Ovary (tissue), 9 donors: ENCODE data around the gene RTP5. TPM values are rescaled to one million over a fixed set of nuclear protein-coding genes. Genes with fewer than 3 reads are reported as not detected.

Source experiments
- DNase-seq, 5 donors: peaks; one replicate each; pipeline ENCODE4 v3.0.0-alpha.2; 2019 to 2020
- H3K27ac ChIP-seq, 2 donors: fragments of 200-600 bp; one replicate each; pipeline versions ENCODE4 v1.5.1 to v1.8.0; 2019 to 2022
- H3K27me3 ChIP-seq: fragments of 200-600 bp; one replicate; pipeline ENCODE4 v1.8.0; 2022
- H3K36me3 ChIP-seq: fragments of 200-600 bp; sonication (generic); one replicate; pipeline ENCODE4 v1.5.1; 2019
- H3K4me1 ChIP-seq: one replicate; pipeline ENCODE4 v1.8.1; 2013; ENCODE audit warnings: mild to moderate bottlenecking, moderate library complexity; ENCODE audit not compliant: insufficient read depth
- H3K4me3 ChIP-seq: fragments of 200-600 bp; sonication (generic); one replicate; pipeline ENCODE4 v1.5.1; 2017
- H3K9me3 ChIP-seq, 2 donors: fragments of 200-600 bp in 1 of 2; sonication (generic) in 1 of 2; one replicate each; pipeline versions ENCODE4 v1.5.1 to v1.8.1; 2013 to 2019; ENCODE audit warnings: mild to moderate bottlenecking in 1 of 2, moderate library complexity in 1 of 2
- EP300 ChIP-seq: sonication (generic); formaldehyde crosslinking; IDR thresholded peaks from one replicate; pipeline ENCODE4 v1.6.1; 2017; ENCODE audit warnings: antibody characterized with exemption
- POLR2A ChIP-seq: fragments of 450-650 bp; IDR thresholded peaks from one replicate; pipeline ENCODE4 v1.6.1; 2017; ENCODE audit warnings: antibody characterized with exemption, mild to moderate bottlenecking, moderate library complexity
- WGBS, 3 donors: extraction: QIAGEN DNeasy Blood & Tissue Kit in 1 of 3; methylation state at CpG; one replicate each; pipeline versions ENCODE4 v1.1.5 to v1.1.7; 2013 to 2017; 5-methylcytosine and 5-hydroxymethylcytosine counted together
- intact Hi-C, 4 donors: fragments of 100-400 bp; cut with DNase I; formaldehyde crosslinking; loops; one replicate each; pipeline versions ENCODE4 v1.11.0 to v1.15.1; 2022 to 2023
- polyA plus RNA-seq, 2 donors: library from polyadenylated mRNA; stranded (reverse); fragments of 200-250 nt in 1 of 2; fragments of 350-450 nt in 1 of 2; fragmentation: Illumina TruSeq in 1 of 2; extraction: RNeasy Lipid Tissue Mini Kit (QIAGEN cat#74804) in 1 of 2; gene quantifications; one replicate each; pipeline ENCODE4 v1.2.3, GENCODE V29; 2013 to 2014
- total RNA-seq, 7 donors: library from RNA; depleted of rRNA in 2 of 7; stranded (reverse); fragments of >200 nt in 2 of 7; fragmentation: NEBNext Ultra II Directional in 3 of 7; extraction: Animal tissue kit (Norgen Biotek cat#: 25700) in 3 of 7; gene quantifications; one replicate each; pipeline versions ENCODE4 v1.1.0 to v1.2.4, GENCODE V29; 2016 to 2023
- TF ChIP-seq, protein P1 (sequence below), 3 donors: fragments of 450-650 bp in 2 of 3; fragments of 200-600 bp in 1 of 3; IDR thresholded peaks; one replicate each; pipeline versions ENCODE4 v1.5.1 to v1.8.0; 2016 to 2022; ENCODE audit warnings: antibody characterized with exemption in 3 of 3, mild to moderate bottlenecking in 1 of 3
- donor health status: DM: no; HTN: no; CAD: no; lungs with moderate emphysema.
- donor health status: DM: no; HTN: no; CAD: no.
- donor health status: Bipolar disorder and iron deficiency.
- donor health status: DM: yes; HTN: yes; CAD: no.
- donor health status: DM: no; HTN: no; CAD: no.
- donor health status: DM: yes; HTN: yes; CAD: no.

RTP5 gene
- total and polyA plus RNA-seq, 9 donors, result 0.10 TPM; not detected in 8

- peaks cover 17% of the 10 kb centered on the region for H3K4me1 ChIP-seq
- intact Hi-C loops, result no loop called here
- DNase-seq, result peak; percentile 15 to 31 (median 18)
- TF ChIP-seq, protein P1, sequence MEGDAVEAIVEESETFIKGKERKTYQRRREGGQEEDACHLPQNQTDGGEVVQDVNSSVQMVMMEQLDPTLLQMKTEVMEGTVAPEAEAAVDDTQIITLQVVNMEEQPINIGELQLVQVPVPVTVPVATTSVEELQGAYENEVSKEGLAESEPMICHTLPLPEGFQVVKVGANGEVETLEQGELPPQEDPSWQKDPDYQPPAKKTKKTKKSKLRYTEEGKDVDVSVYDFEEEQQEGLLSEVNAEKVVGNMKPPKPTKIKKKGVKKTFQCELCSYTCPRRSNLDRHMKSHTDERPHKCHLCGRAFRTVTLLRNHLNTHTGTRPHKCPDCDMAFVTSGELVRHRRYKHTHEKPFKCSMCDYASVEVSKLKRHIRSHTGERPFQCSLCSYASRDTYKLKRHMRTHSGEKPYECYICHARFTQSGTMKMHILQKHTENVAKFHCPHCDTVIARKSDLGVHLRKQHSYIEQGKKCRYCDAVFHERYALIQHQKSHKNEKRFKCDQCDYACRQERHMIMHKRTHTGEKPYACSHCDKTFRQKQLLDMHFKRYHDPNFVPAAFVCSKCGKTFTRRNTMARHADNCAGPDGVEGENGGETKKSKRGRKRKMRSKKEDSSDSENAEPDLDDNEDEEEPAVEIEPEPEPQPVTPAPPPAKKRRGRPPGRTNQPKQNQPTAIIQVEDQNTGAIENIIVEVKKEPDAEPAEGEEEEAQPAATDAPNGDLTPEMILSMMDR (IDR thresholded peaks at IDR 0.05), result no peak
- TF ChIP-seq EP300 (no peak), POLR2A (no peak)
- H3K9me3 ChIP-seq, result no peaks in the 10 kb centered on the region
- 82 to 86% (median 85%) methylated on average over 16 of the region's 16 CpGs for WGBS, 3 donors
- no peak overlapping the region for H3K27ac ChIP-seq
- H3K36me3 ChIP-seq, result no peaks in the 10 kb centered on the region
- no peaks in the 10 kb centered on the region for H3K27me3 ChIP-seq
- no peak overlapping the region for H3K4me3 ChIP-seq
These were observed 23.7 kb downstream of the RTP5 start for GRCh38 chr2:241893265-241893664.

- Histone ChIP-seq H3K27me3 (no peaks in the 10 kb centered on the region), H3K4me1 (peaks cover 25% of the 10 kb centered on the region), H3K27ac (no peak overlapping the region), H3K4me3 (no peak overlapping the region), H3K36me3 (no peaks in the 10 kb centered on the region), H3K9me3 (no peaks in the 10 kb centered on the region)
- DNase-seq, result peak; percentile 17 to 38 (median 24)
- WGBS, 3 donors, result 85 to 92% (median 89%) methylated on average over 18 to 23 of the region's 23 CpGs
- intact Hi-C loops, result no loop called here
- TF ChIP-seq POLR2A, result no peak
- TF ChIP-seq EP300, result no peak
- TF ChIP-seq, protein P1 (IDR thresholded peaks at IDR 0.05), result no peak
These were observed 24.6 kb downstream of the RTP5 start for GRCh38 chr2:241894056-241894641.

- Histone ChIP-seq H3K4me3 (no peak overlapping the region), H3K36me3 (no peaks in the 10 kb centered on the region), H3K27me3 (no peaks in the 10 kb centered on the region), H3K4me1 (peaks cover 27% of the 10 kb centered on the region), H3K9me3 (no peaks in the 10 kb centered on the region), H3K27ac (peak overlapping the region in 1 of 2 donors; percentile 74)
- intact Hi-C loops, result no loop called here
- 89 to 96% (median 90%) methylated on average over 28 of the region's 28 CpGs for WGBS, 3 donors
- peak; percentile 23 to 50 (median 39) for DNase-seq
- TF ChIP-seq POLR2A (no peak), EP300 (no peak)
- TF ChIP-seq, protein P1 (IDR thresholded peaks at IDR 0.05), result no peak
These were observed 25.3 kb downstream of the RTP5 start for GRCh38 chr2:241894681-241895426.

- TF ChIP-seq, protein P1 (IDR thresholded peaks at IDR 0.05), result no peak
- TF ChIP-seq POLR2A, result no peak
- intact Hi-C loops, result no loop called here
- 84 to 96% (median 93%) methylated on average over 11 of the region's 11 CpGs for WGBS, 3 donors
- H3K4me1 ChIP-seq, result peaks cover 33% of the 10 kb centered on the region
- peak overlapping the region in 1 of 2 donors; percentile 74 for H3K27ac ChIP-seq
- no peak overlapping the region for H3K4me3 ChIP-seq
- H3K36me3 ChIP-seq, result no peaks in the 10 kb centered on the region
- H3K27me3 ChIP-seq, result no peaks in the 10 kb centered on the region
- H3K9me3 ChIP-seq, result no peaks in the 10 kb centered on the region
- no peak for DNase-seq
These were observed 25.8 kb downstream of the RTP5 start for GRCh38 chr2:241895427-241895711.
